Adrenal gland (tissue), 12 donors: ENCODE measurements around the gene FHIT. TPM values are rescaled to one million over a fixed set of nuclear protein-coding genes. Genes with fewer than 3 reads are reported as not detected.

Source experiments
- DNase-seq, 7 donors: peaks; one replicate each; pipeline ENCODE4 v3.0.0-alpha.2; 2019 to 2020
- H3K27ac ChIP-seq, 5 donors: fragments of 200-600 bp; sonication (generic) in 4 of 5; 1 replicate in 3 of 5; 2 replicates in 2 of 5; pipeline versions ENCODE4 v1.5.1 to v1.8.0; 2016 to 2020; ENCODE audit warnings: mild to moderate bottlenecking in 1 of 5
- H3K27me3 ChIP-seq: fragments of 200-600 bp; 2 replicates; pipeline ENCODE4 v1.8.0; 2021
- H3K36me3 ChIP-seq, 2 donors: fragments of 200-600 bp; replicated peaks in 1 of 2; 1 replicate in 1 of 2; 2 replicates in 1 of 2; pipeline versions ENCODE4 v1.5.1 to v1.8.0; 2018 to 2022
- H3K4me1 ChIP-seq, 2 donors: fragments of 200-600 bp; replicated peaks in 1 of 2; 1 replicate in 1 of 2; 2 replicates in 1 of 2; pipeline versions ENCODE4 v1.5.1 to v1.8.0; 2018 to 2021
- H3K4me3 ChIP-seq, 4 donors: fragments of 200-600 bp; sonication (generic) in 3 of 4; one replicate each; pipeline ENCODE4 v1.5.1; 2016 to 2018
- H3K9me3 ChIP-seq, 3 donors: fragments of 200-600 bp; sonication (generic) in 1 of 3; replicated peaks in 1 of 3; 1 replicate in 2 of 3; 2 replicates in 1 of 3; pipeline versions ENCODE4 v1.5.1 to v1.8.0; 2016 to 2021
- CTCF ChIP-seq, 6 experiments: fragments of 450-650 bp in 4 of 6; fragments of 200-600 bp in 2 of 6; sonication (generic) in 1 of 6; IDR thresholded peaks; 1 replicate in 5 of 6; 2 replicates in 1 of 6; pipeline versions ENCODE4 v1.5.1 to v1.8.0; 2016 to 2021; ENCODE audit warnings: antibody characterized with exemption in 6 of 6, mild to moderate bottlenecking in 2 of 6, moderate library complexity in 1 of 6
- POLR2A ChIP-seq, 2 donors: fragments of 450-650 bp; IDR thresholded peaks; one replicate each; pipeline ENCODE4 v1.6.1; 2017; ENCODE audit warnings: antibody characterized with exemption in 2 of 2, mild to moderate bottlenecking in 2 of 2, moderate library complexity in 1 of 2
- WGBS, 4 donors: extraction: QIAGEN DNeasy Blood & Tissue Kit in 2 of 4; methylation state at CpG; one replicate each; pipeline versions ENCODE4 v1.1.5 to v1.1.7; 2013 to 2017; 5-methylcytosine and 5-hydroxymethylcytosine counted together
- intact Hi-C, 2 donors: fragments of 100-400 bp; cut with DNase I; formaldehyde crosslinking; loops; one replicate each; pipeline versions ENCODE4 v1.14.1 to v1.15.0; 2022 to 2023
- polyA plus RNA-seq, 3 donors: library from polyadenylated mRNA; stranded (reverse); fragments of 200-250 nt in 2 of 3; fragments of 350-450 nt in 1 of 3; fragmentation: Illumina TruSeq in 1 of 3; extraction: RNeasy Lipid Tissue Mini Kit (QIAGEN cat#74804) in 1 of 3; gene quantifications; one replicate each; pipeline ENCODE4 v1.2.3, GENCODE V29; 2013 to 2014
- total RNA-seq, 9 donors: library from RNA; depleted of rRNA in 4 of 9; stranded (reverse); fragments of >200 nt in 4 of 9; fragments of 120-200 nt in 1 of 9; fragmentation: NEBNext Ultra II Directional in 1 of 9; extraction: Animal tissue kit (Norgen Biotek cat#: 25700) in 1 of 9; gene quantifications; one replicate each; pipeline versions ENCODE4 v1.1.0 to v1.2.4, GENCODE V29; 2013 to 2023
- donor health status: healthy with polysubstance abuse.
- donor health status: Bipolar disorder and iron deficiency.
- donor health status: DM: yes; HTN: yes; CAD: no.
- donor health status: DM: no; HTN: no; CAD: no.
- donor health status: DM: no; HTN: no; CAD: no.
- donor health status: DM: yes; HTN: yes; CAD: no.

FHIT gene
- total and polyA plus RNA-seq, 12 donors, result 14.1 to 43.9 (median 28.8) TPM

DNA sequence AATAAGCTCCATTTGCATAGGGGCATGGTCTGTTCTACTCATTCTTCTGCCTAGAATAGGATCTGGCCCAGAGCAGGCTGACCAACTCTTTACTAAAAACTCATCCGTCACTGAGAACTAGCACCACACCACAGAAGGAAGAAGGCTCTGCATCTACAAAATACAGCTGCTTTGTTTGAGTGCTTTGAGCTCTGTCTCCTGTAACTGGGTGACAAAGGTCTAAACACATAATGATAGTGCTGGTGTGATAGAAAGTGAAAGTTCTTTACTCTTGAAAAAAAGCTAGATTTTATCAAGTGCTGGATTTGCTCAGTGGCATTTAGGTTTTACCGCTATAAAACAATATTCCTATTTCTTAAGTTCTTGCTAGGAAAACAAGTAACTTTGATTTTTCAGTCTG, 140.7 kb downstream of the FHIT start:
- Histone ChIP-seq H3K27me3 (no peaks in the 10 kb centered on the region), H3K36me3 (no peaks in the 10 kb centered on the region)
- intact Hi-C loops, result no loop called here

DNA sequence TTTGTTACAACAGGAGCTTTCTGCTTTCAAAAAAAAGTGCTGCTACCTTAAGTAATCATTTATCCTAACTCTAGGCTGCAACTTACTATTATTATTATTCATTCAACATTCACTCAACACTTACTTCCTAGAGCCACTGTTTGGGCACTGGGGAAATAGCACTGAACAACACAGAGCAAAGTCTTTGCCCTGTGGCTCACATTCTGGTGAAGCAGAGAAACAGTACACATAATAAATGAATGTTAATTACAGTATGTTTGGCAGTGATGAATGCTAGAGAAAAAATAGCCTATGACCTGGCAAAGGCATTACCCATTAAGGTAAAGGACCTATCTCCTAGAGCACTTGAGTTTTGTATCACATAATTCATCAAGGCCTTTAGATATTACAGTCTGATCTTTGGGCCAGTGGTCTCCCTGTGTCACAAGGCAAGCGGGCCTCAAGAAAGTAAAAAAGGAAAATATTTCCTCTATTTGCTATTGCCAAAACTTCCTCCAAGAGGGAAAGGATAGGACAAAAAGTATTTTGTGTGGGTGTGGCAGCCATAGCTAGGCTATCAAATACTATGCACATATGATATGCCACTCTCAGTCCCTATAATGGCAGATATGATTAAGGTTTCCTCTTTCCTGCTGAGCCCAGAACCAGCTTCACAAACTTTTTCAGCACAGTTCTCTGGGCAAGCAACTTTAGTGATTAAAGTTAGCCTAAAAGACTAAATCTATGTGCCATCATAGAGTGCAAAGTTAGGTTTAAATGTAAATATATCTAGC, 142.8 kb downstream of the FHIT start:
- WGBS, 4 donors, result 0 to 95% (median 22%) methylated on average over 1 of the region's 1 CpG
- H3K36me3 ChIP-seq, result no peaks in the 10 kb centered on the region
- no peaks in the 10 kb centered on the region for H3K4me1 ChIP-seq
- TF ChIP-seq CTCF (IDR thresholded peaks at IDR 0.05) (no peak), POLR2A (IDR thresholded peaks at IDR 0.05) (no peak)
- intact Hi-C loops, result no loop called here
- no peak overlapping the region for H3K4me3 ChIP-seq
- no peak overlapping the region for H3K27ac ChIP-seq
- DNase-seq, result no peak
- no peaks in the 10 kb centered on the region for H3K9me3 ChIP-seq
- H3K27me3 ChIP-seq, result no peaks in the 10 kb centered on the region

More for the DNA sequence above, 140.7 kb downstream of the FHIT start:
- no peak overlapping the region for H3K4me3 ChIP-seq
- no peaks in the 10 kb centered on the region for H3K9me3 ChIP-seq
- TF ChIP-seq CTCF (IDR thresholded peaks at IDR 0.05) (no peak), POLR2A (IDR thresholded peaks at IDR 0.05) (no peak)
- no peak for DNase-seq
- 87 to 97% (median 92%) methylated on average over 2 of the region's 2 CpGs for WGBS, 4 donors
- no peak overlapping the region for H3K27ac ChIP-seq
- H3K4me1 ChIP-seq, result no peaks in the 10 kb centered on the region

DNA sequence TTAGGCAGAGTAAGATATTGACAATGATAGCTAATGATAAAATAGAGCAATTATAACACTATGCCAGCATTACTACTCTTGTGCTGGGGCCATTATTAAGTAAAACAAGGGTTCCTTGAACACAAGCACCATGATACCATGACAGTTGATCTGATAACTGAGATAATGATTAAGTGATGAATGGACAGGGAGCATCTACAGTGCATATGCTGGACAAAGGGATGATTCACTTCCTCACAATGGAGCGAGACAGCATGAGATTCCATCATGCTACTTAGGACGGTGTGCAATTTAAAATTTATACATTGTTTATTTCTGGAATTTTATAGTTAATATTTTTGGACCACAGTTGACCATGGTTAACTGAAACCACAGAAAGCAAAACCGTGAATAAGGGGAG, 156.6 kb downstream of the FHIT start:
- Histone ChIP-seq H3K4me3 (no peak overlapping the region), H3K27me3 (no peaks in the 10 kb centered on the region), H3K9me3 (no peaks in the 10 kb centered on the region), H3K4me1 (no peaks in the 10 kb centered on the region), H3K27ac (no peak overlapping the region), H3K36me3 (no peaks in the 10 kb centered on the region)
- WGBS, 4 donors, result 89 to 100% (median 94%) methylated on average over 3 of the region's 3 CpGs
- intact Hi-C loops, result no loop called here
- TF ChIP-seq POLR2A (IDR thresholded peaks at IDR 0.05) (no peak), CTCF (IDR thresholded peaks at IDR 0.05) (no peak)
- DNase-seq, result no peak

GRCh38 chr3:61093364-61093763, 157.9 kb downstream of the FHIT start:
- H3K4me1 ChIP-seq, result no peaks in the 10 kb centered on the region
- TF ChIP-seq POLR2A (IDR thresholded peaks at IDR 0.05) (no peak), CTCF (IDR thresholded peaks at IDR 0.05) (no peak)
- no peaks in the 10 kb centered on the region for H3K36me3 ChIP-seq
- WGBS, 4 donors, result 88 to 92% (median 90%) methylated on average over 2 of the region's 2 CpGs
- H3K27ac ChIP-seq, result no peak overlapping the region
- no peaks in the 10 kb centered on the region for H3K27me3 ChIP-seq
- intact Hi-C loops, result no loop called here
- DNase-seq, result no peak
- no peaks in the 10 kb centered on the region for H3K9me3 ChIP-seq
- no peak overlapping the region for H3K4me3 ChIP-seq
